ENCODE measurements around the gene GXYLT2.
"Not testable (repeated sequence)": the region's sequence is repeated elsewhere in the genome, so short reads cannot be mapped to it uniquely, and the experiment has no call there.

Gene GXYLT2

DNA sequence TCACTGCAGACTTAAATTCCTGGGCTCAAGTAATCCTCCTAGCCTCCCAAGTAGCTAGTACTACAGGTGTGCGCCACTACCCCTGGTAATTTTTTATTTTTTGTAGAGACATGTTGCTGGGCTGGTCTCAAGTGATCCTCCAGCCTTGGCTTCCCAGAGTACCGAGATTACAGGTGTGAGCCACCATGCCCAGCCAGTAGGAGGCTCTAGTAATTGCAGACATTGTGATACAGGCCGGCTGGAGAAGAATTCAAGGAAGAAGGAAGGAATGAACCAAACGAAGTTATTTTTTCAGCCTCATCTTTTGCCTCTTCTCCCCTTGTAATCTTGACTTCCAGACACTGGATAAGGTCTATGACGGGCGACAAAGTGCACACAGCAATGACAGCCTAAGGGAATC lies 105.5 kb downstream of the GXYLT2 start:
- no peak overlapping the region for H3K9ac ChIP-seq (ENCODE audit: insufficient read length, low read depth)
- no peak overlapping the region for H3K4me3 ChIP-seq (ENCODE audit: insufficient read length, low read depth)
- H3K27me3 ChIP-seq (ENCODE audit: insufficient read depth, insufficient read length): no peaks in the 10 kb centered on the region
- H3K9me3 ChIP-seq (ENCODE audit: insufficient read depth, low read length): no peaks in the 10 kb centered on the region
- no peak for DNase-seq (ENCODE audit: low read depth, low spot score)
- H3K4me1 ChIP-seq (ENCODE audit: insufficient read depth, insufficient read length): no peaks in the 10 kb centered on the region
- TF ChIP-seq YY1 (IDR thresholded peaks at IDR 0.05; ENCODE audit: insufficient read depth, insufficient read length): no peak
- no peak for TF ChIP-seq SUZ12 (IDR thresholded peaks at IDR 0.05; ENCODE audit: extremely low read depth, insufficient read depth, insufficient read length)
- TF ChIP-seq ZNF274 (IDR thresholded peaks at IDR 0.05; ENCODE audit: low read depth, low read length): no peak
- peaks cover 7% of the 10 kb centered on the region for H3K36me3 ChIP-seq (ENCODE audit: insufficient read depth, insufficient read length, low read length)

- no peak overlapping the region for H3K9ac ChIP-seq (ENCODE audit: insufficient read length, low read depth)
- no peak for DNase-seq (ENCODE audit: low read depth, low spot score)
- TF ChIP-seq ZNF274 (IDR thresholded peaks at IDR 0.05; ENCODE audit: low read depth, low read length): no peak
- TF ChIP-seq SUZ12 (IDR thresholded peaks at IDR 0.05; ENCODE audit: extremely low read depth, insufficient read depth, insufficient read length): no peak
- no peak for TF ChIP-seq YY1 (IDR thresholded peaks at IDR 0.05; ENCODE audit: insufficient read depth, insufficient read length)
- no peak overlapping the region for H3K4me3 ChIP-seq (ENCODE audit: insufficient read length, low read depth)
- H3K27me3 ChIP-seq (ENCODE audit: insufficient read depth, insufficient read length): no peaks in the 10 kb centered on the region
- no peaks in the 10 kb centered on the region for H3K4me1 ChIP-seq (ENCODE audit: insufficient read depth, insufficient read length)
- peaks cover 25% of the 10 kb centered on the region for H3K36me3 ChIP-seq (ENCODE audit: insufficient read depth, insufficient read length, low read length)
- no peaks in the 10 kb centered on the region for H3K9me3 ChIP-seq (ENCODE audit: insufficient read depth, low read length)
Observed at GRCh38 chr3:72995337-72995736, 107.5 kb downstream of the GXYLT2 start.

DNA sequence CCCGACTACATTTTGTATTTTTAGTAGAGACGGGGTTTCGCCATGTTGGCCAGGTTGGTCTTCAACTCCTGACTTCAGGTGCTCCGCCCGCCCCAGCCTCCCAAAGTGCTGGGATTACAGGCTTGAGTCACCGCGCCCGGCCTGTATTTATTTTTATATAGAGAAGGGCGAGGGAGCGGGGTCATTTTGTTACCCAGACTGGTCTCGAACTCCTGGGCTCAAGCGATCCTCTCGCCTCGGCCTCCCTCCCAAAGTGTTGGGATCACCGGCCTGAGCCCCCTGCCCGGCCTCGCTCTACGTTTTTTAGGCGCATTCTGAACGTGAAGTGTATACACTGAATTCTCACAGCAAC lies 108.3 kb downstream of the GXYLT2 start:
- TF ChIP-seq YY1 (IDR thresholded peaks at IDR 0.05; ENCODE audit: insufficient read depth, insufficient read length) (no peak), SUZ12 (IDR thresholded peaks at IDR 0.05; ENCODE audit: extremely low read depth, insufficient read depth, insufficient read length) (no peak), ZNF274 (IDR thresholded peaks at IDR 0.05; ENCODE audit: low read depth, low read length) (no peak)
- no peak for DNase-seq (ENCODE audit: low read depth, low spot score)
- Histone ChIP-seq H3K9ac (ENCODE audit: insufficient read length, low read depth) (peak overlapping the region; percentile 94), H3K36me3 (ENCODE audit: insufficient read depth, insufficient read length, low read length) (peaks cover 33% of the 10 kb centered on the region), H3K27me3 (ENCODE audit: insufficient read depth, insufficient read length) (no peaks in the 10 kb centered on the region), H3K9me3 (ENCODE audit: insufficient read depth, low read length) (no peaks in the 10 kb centered on the region), H3K4me1 (ENCODE audit: insufficient read depth, insufficient read length) (no peaks in the 10 kb centered on the region), H3K4me3 (ENCODE audit: insufficient read length, low read depth) (peak overlapping the region; percentile 72)

GRCh38 chr3:72996473-72997333 lies 108.9 kb downstream of the GXYLT2 start, which contains the start of gene PPP4R2:
Gene PPP4R2, plus strand, starts transcription at chr3:72996811. Its CDS starts 227 bp downstream, at chr3:72997038.
- Histone ChIP-seq H3K27me3 (ENCODE audit: insufficient read depth, insufficient read length) (no peaks in the 10 kb centered on the region), H3K9me3 (ENCODE audit: insufficient read depth, low read length) (no peaks in the 10 kb centered on the region), H3K4me1 (ENCODE audit: insufficient read depth, insufficient read length) (no peaks in the 10 kb centered on the region), H3K36me3 (ENCODE audit: insufficient read depth, insufficient read length, low read length) (peaks cover 39% of the 10 kb centered on the region), H3K9ac (ENCODE audit: insufficient read length, low read depth) (peak within 1 kb of the TSS; percentile 94), H3K4me3 (ENCODE audit: insufficient read length, low read depth) (peak within 1 kb of the TSS; percentile 72)
- peak; percentile 83 for DNase-seq (ENCODE audit: low read depth, low spot score)
- no peak for TF ChIP-seq ZNF274 (IDR thresholded peaks at IDR 0.05; ENCODE audit: low read depth, low read length)
- TF ChIP-seq YY1 (IDR thresholded peaks at IDR 0.05; ENCODE audit: insufficient read depth, insufficient read length): peak; percentile 80

DNA sequence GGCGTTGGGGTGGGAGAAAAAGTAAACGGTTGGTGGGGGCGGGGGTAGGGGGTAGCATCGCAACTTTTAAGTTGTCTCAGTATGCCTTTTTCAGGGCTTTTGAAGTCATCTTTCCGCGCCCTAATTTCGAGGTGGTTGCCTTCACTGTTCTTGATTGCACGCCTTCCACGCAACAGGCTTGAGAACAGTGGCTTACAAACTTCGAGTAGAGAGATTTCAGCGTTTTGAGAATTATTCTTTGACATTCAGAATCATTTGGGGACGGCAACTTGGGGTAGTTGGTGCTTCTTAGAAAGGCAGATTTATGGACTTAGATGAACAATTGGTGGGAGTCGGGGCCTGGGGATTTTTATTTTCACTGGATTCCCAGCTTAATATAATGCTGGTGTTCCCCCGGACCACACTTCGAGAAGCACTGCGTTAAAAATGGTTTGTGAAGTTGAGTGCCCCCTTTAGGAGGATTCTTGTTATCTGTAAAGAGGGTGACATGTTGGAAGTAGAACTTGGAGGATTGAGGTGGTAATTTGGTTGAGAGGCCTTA lies 109.6 kb downstream of the GXYLT2 start:
- Histone ChIP-seq H3K4me3 (ENCODE audit: insufficient read length, low read depth) (peak overlapping the region; percentile 72), H3K27me3 (ENCODE audit: insufficient read depth, insufficient read length) (no peaks in the 10 kb centered on the region), H3K9ac (ENCODE audit: insufficient read length, low read depth) (peak overlapping the region; percentile 94), H3K4me1 (ENCODE audit: insufficient read depth, insufficient read length) (no peaks in the 10 kb centered on the region), H3K9me3 (ENCODE audit: insufficient read depth, low read length) (no peaks in the 10 kb centered on the region), H3K36me3 (ENCODE audit: insufficient read depth, insufficient read length, low read length) (peaks cover 46% of the 10 kb centered on the region)
- no peak for TF ChIP-seq SUZ12 (IDR thresholded peaks at IDR 0.05; ENCODE audit: extremely low read depth, insufficient read depth, insufficient read length)
- TF ChIP-seq YY1 (IDR thresholded peaks at IDR 0.05; ENCODE audit: insufficient read depth, insufficient read length): no peak
- TF ChIP-seq ZNF274 (IDR thresholded peaks at IDR 0.05; ENCODE audit: low read depth, low read length): no peak
- peak; percentile 43 for DNase-seq (ENCODE audit: low read depth, low spot score)

DNA sequence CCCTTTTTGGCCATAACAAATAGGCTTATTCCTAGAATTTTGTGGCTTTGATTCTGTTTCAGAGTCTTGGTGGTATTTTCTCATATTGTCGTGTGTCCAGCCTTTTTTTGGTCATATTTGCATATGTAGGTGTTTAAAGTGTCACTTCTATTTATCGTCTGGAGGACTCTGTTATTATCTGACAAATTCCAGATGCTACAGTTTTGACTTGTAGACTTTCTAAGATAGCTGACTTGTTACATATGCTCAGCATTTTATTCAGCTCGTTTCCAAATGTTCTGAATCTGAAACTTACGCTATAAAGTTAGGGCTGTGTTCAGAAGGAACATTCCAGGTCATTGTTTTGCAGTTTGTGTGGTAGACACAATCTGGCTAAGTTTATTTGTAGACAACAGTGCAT lies 110.6 kb downstream of the GXYLT2 start:
- no peak for DNase-seq (ENCODE audit: low read depth, low spot score)
- TF ChIP-seq SUZ12 (IDR thresholded peaks at IDR 0.05; ENCODE audit: extremely low read depth, insufficient read depth, insufficient read length): no peak
- no peak for TF ChIP-seq YY1 (IDR thresholded peaks at IDR 0.05; ENCODE audit: insufficient read depth, insufficient read length)
- no peak for TF ChIP-seq ZNF274 (IDR thresholded peaks at IDR 0.05; ENCODE audit: low read depth, low read length)
- peak overlapping the region; percentile 72 for H3K4me3 ChIP-seq (ENCODE audit: insufficient read length, low read depth)
- H3K9me3 ChIP-seq (ENCODE audit: insufficient read depth, low read length): no peaks in the 10 kb centered on the region
- peaks cover 54% of the 10 kb centered on the region for H3K36me3 ChIP-seq (ENCODE audit: insufficient read depth, insufficient read length, low read length)
- H3K4me1 ChIP-seq (ENCODE audit: insufficient read depth, insufficient read length): no peaks in the 10 kb centered on the region
- no peaks in the 10 kb centered on the region for H3K27me3 ChIP-seq (ENCODE audit: insufficient read depth, insufficient read length)
- peak overlapping the region; percentile 74 for H3K9ac ChIP-seq (ENCODE audit: insufficient read length, low read depth)

DNA sequence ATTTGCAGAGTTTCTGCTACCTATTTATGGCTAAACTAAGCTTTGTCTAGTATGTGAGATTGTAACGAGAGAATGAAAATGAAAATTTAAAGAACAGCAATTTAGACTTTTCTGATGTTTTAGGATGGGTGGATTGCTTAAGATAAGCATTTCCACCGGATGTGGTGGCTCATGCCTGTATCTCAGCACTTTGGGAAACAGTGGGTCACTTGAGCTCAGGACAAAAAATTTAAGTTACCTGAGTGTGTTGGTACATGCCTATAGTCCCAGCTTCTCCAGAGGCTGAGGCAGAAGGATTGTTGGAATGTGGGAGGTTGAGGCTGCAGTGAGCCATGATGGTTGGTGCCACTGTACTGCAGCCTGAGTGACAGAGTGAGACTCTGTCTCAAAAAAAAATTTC lies 112.1 kb downstream of the GXYLT2 start:
- DNase-seq (ENCODE audit: low read depth, low spot score): no peak
- Histone ChIP-seq H3K27me3 (ENCODE audit: insufficient read depth, insufficient read length) (no peaks in the 10 kb centered on the region), H3K9ac (ENCODE audit: insufficient read length, low read depth) (peak overlapping the region; percentile 15), H3K9me3 (ENCODE audit: insufficient read depth, low read length) (no peaks in the 10 kb centered on the region), H3K4me3 (ENCODE audit: insufficient read length, low read depth) (no peak overlapping the region), H3K4me1 (ENCODE audit: insufficient read depth, insufficient read length) (no peaks in the 10 kb centered on the region), H3K36me3 (ENCODE audit: insufficient read depth, insufficient read length, low read length) (peaks cover 68% of the 10 kb centered on the region)
- no peak for TF ChIP-seq YY1 (IDR thresholded peaks at IDR 0.05; ENCODE audit: insufficient read depth, insufficient read length)

GRCh38 chr3:73003050-73003449 lies 115.2 kb downstream of the GXYLT2 start:
- peaks cover 90% of the 10 kb centered on the region for H3K36me3 ChIP-seq (ENCODE audit: insufficient read depth, insufficient read length, low read length)
- not testable (repeated sequence) for H3K4me3 ChIP-seq (ENCODE audit: insufficient read length, low read depth); H3K9ac ChIP-seq (ENCODE audit: insufficient read length, low read depth); H3K9me3 ChIP-seq (ENCODE audit: insufficient read depth, low read length); DNase-seq (ENCODE audit: low read depth, low spot score); H3K27me3 ChIP-seq (ENCODE audit: insufficient read depth, insufficient read length); H3K4me1 ChIP-seq (ENCODE audit: insufficient read depth, insufficient read length)
